Smooth muscle cell (in vitro differentiated cells): ENCODE data around the gene LTK. TPM values are rescaled to one million over a fixed set of nuclear protein-coding genes. Genes with fewer than 3 reads are reported as not detected.
A peak's percentile ranks its signal among the peaks of the same experiment; 100 is the strongest.

ENCODE experiments used
- DNase-seq: peaks from one replicate; lab custom pipeline; 2025; ENCODE audit not compliant: unreplicated experiment; lab: John Stamatoyannopoulos, UW
- H2AFZ ChIP-seq: fragments of 200-600 bp; sonication (generic); 2 replicates; pipeline ENCODE4 v1.6.0; 2016; ENCODE audit warnings: antibody characterized with exemption, low read depth, mild to moderate bottlenecking
- H3F3A ChIP-seq: fragments of 200-600 bp; sonication (generic); 2 replicates; pipeline ENCODE4 v1.6.0; 2017; ENCODE audit warnings: antibody characterized with exemption, low read depth
- H3K27ac ChIP-seq: fragments of 200-600 bp; sonication (generic); 2 replicates; pipeline ENCODE4 v1.5.1; 2016; ENCODE audit warnings: low read depth, mild to moderate bottlenecking
- H3K27me3 ChIP-seq: fragments of 200-600 bp; sonication (generic); 2 replicates; pipeline ENCODE4 v1.6.1; 2016; ENCODE audit warnings: low read depth, mild to moderate bottlenecking
- H3K36me3 ChIP-seq: fragments of 200-600 bp; sonication (generic); 2 replicates; pipeline ENCODE4 v1.5.1; 2016; ENCODE audit warnings: low read depth
- H3K4me1 ChIP-seq: fragments of 200-600 bp; sonication (generic); 2 replicates; pipeline ENCODE4 v1.5.1; 2016; ENCODE audit warnings: low read depth
- H3K4me2 ChIP-seq: fragments of 200-600 bp; sonication (generic); 2 replicates; pipeline ENCODE4 v1.6.0; 2016; ENCODE audit warnings: mild to moderate bottlenecking
- H3K4me3 ChIP-seq: fragments of 200-600 bp; sonication (generic); 2 replicates; pipeline ENCODE4 v1.5.1; 2016; ENCODE audit warnings: mild to moderate bottlenecking
- H3K79me2 ChIP-seq: fragments of 200-600 bp; sonication (generic); 2 replicates; pipeline ENCODE4 v1.6.0; 2016; ENCODE audit warnings: low read depth, mild to moderate bottlenecking
- H3K9ac ChIP-seq: fragments of 200-600 bp; sonication (generic); 2 replicates; pipeline ENCODE4 v1.6.0; 2016; ENCODE audit warnings: low read depth
- H3K9me3 ChIP-seq: fragments of 200-600 bp; sonication (generic); replicated peaks from 2 replicates; pipeline ENCODE4 v1.5.1; 2016; ENCODE audit warnings: low read depth
- H4K20me1 ChIP-seq: fragments of 200-600 bp; sonication (generic); 2 replicates; pipeline ENCODE4 v1.6.0; 2016; ENCODE audit warnings: low read depth
- CTCF ChIP-seq: fragments of 200-600 bp; sonication (generic); IDR thresholded peaks from 2 replicates; pipeline ENCODE4 v1.5.1; 2017; ENCODE audit warnings: borderline replicate concordance, mild to moderate bottlenecking, antibody characterized with exemption; ENCODE audit not compliant: insufficient read depth, poor library complexity, severe bottlenecking
- WGBS: methylation state at CpG from one replicate; pipeline ENCODE4 v1.1.7; 2016; ENCODE audit warnings: low lambda C conversion rate; 5-methylcytosine and 5-hydroxymethylcytosine counted together
- polyA plus RNA-seq: library from polyadenylated mRNA; unstranded; fragments of >200 nt; fragmentation: Nextera tagmentation; extraction: Ambion mirVana; gene quantifications from 2 replicates; pipeline ENCODE4 v1.2.1, GENCODE V29; 2016
- total RNA-seq: library from RNA; depleted of rRNA; stranded (reverse); fragments of >200 nt; gene quantifications from 2 replicates; pipeline ENCODE4 v1.2.3, GENCODE V29; 2014

LTK gene
- total and polyA plus RNA-seq, 2 experiments from 2014 or later = 1.2 to 1.6 TPM

GRCh38 chr15:41499109-41499851, 14.3 kb downstream of the LTK start:
- no peak for TF ChIP-seq CTCF
- Histone ChIP-seq H3K36me3 (no peaks in the 10 kb centered on the region), H3F3A (no peaks in the 10 kb centered on the region), H3K9me3 (no peaks in the 10 kb centered on the region), H3K27ac (no peak overlapping the region), H3K79me2 (no peaks in the 10 kb centered on the region), H3K4me2 (no peak overlapping the region), H3K4me3 (no peak overlapping the region), H2AFZ (no peak overlapping the region), H3K27me3 (peaks cover 100% of the 10 kb centered on the region), H4K20me1 (no peaks in the 10 kb centered on the region), H3K9ac (no peak overlapping the region), H3K4me1 (peaks cover 22% of the 10 kb centered on the region)
- DNase-seq = no peak
- 87% methylated on average over 6 of the region's 6 CpGs for WGBS

- no peaks in the 10 kb centered on the region for H3K36me3 ChIP-seq
- 79% methylated on average over 2 of the region's 2 CpGs for WGBS
- peaks cover 98% of the 10 kb centered on the region for H3K27me3 ChIP-seq
Measured at GRCh38 chr15:41498657-41499056, 15.0 kb downstream of the LTK start.

GRCh38 chr15:41495736-41496599, 17.7 kb downstream of the LTK start:
- no peaks in the 10 kb centered on the region for H3K9me3 ChIP-seq
- peaks cover 22% of the 10 kb centered on the region for H3K4me1 ChIP-seq
- peaks cover 71% of the 10 kb centered on the region for H3K27me3 ChIP-seq
- TF ChIP-seq CTCF = no peak
- H3K79me2 ChIP-seq = no peaks in the 10 kb centered on the region
- H3K27ac ChIP-seq = no peak overlapping the region
- no peak overlapping the region for H2AFZ ChIP-seq
- peak overlapping the region; percentile 91 for H3K4me2 ChIP-seq
- 9% methylated on average over 51 of the region's 59 CpGs for WGBS
- peak overlapping the region; percentile 56 for H3K4me3 ChIP-seq
- H4K20me1 ChIP-seq = no peaks in the 10 kb centered on the region
- H3K36me3 ChIP-seq = no peaks in the 10 kb centered on the region
- peaks cover 13% of the 10 kb centered on the region for H3F3A ChIP-seq
- DNase-seq = peak; percentile 18
- no peak overlapping the region for H3K9ac ChIP-seq

More at GRCh38 chr15:41498657-41499056, 15.0 kb downstream of the LTK start:
- Histone ChIP-seq H3K79me2 (no peaks in the 10 kb centered on the region), H3F3A (no peaks in the 10 kb centered on the region), H3K4me3 (no peak overlapping the region), H3K9ac (no peak overlapping the region), H3K4me1 (peaks cover 24% of the 10 kb centered on the region), H3K9me3 (no peaks in the 10 kb centered on the region), H2AFZ (no peak overlapping the region), H3K4me2 (no peak overlapping the region), H4K20me1 (no peaks in the 10 kb centered on the region), H3K27ac (no peak overlapping the region)
- TF ChIP-seq CTCF = no peak
- DNase-seq = no peak
